HG02943 (cell line): Measurements from ENCODE around the gene KRT14.
"Not testable (repeated sequence)": the region's sequence is repeated elsewhere in the genome, so short reads cannot be mapped to it uniquely, and the experiment has no call there.

Experiments used
- ATAC-seq: cut with Tn5 transposase; IDR thresholded peaks from one replicate; pipeline ENCODE4 v1.9.1; 2021; ENCODE audit warnings: mild to moderate bottlenecking, low read depth, moderate library complexity; ENCODE audit not compliant: unreplicated experiment

Gene KRT14

GRCh38 chr17:41586863-41587495 is at the start of gene KRT14:
KRT14 (minus strand) TSS chr17:41586895; CDS start chr17:41586834, 61 bp downstream.
- no peak for ATAC-seq

DNA sequence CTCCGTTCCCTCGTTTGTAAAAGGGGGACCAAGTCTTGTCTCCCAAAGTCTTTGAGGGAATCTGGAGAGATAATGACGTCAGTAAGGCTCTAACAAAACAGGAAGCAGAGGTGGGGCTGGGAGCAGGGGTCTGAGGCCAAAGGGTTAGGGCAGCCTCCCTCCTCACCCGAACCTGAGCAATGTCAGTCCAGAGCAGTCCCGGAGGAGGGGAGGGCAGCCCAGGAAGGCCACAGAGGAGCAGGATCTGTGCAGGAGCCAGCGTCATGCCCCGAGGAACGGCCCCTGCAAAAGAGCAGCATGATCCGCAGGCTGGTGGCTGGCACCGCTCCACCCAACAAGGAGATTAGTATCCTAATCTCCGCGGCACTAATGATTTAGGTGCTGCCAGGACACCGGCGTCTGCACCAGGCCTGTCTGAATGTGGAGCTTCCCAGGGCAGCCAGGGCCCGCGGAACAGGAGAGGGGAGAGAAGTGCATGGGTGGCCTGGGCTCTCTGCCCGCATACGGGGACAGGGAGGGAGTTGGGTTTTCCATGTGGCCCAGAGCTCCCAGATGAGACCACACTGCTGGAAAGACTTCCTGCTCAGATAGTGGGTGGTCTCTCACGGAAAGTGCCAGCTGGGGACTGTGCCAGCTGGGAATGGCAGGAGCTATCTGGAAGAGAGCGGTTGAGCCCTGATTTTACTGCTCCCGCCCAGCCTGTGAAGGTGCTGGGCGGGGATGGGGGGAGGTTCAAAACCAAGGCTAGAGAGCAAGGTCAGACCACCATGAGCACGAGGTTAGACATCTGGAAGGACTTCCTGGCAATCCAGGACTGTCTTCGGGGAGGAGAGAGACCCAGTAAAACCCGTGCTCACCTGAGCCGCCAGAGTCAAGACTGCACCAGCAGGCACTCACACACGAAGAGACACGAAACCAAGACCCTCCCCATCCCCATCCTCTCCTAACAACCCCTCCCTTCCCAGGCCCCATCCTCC is 48.7 kb upstream of the KRT14 start:
- ATAC-seq, result no peak

- ATAC-seq, result no peak
These were observed 47.9 kb upstream of the KRT14 start for GRCh38 chr17:41634639-41635038.

DNA sequence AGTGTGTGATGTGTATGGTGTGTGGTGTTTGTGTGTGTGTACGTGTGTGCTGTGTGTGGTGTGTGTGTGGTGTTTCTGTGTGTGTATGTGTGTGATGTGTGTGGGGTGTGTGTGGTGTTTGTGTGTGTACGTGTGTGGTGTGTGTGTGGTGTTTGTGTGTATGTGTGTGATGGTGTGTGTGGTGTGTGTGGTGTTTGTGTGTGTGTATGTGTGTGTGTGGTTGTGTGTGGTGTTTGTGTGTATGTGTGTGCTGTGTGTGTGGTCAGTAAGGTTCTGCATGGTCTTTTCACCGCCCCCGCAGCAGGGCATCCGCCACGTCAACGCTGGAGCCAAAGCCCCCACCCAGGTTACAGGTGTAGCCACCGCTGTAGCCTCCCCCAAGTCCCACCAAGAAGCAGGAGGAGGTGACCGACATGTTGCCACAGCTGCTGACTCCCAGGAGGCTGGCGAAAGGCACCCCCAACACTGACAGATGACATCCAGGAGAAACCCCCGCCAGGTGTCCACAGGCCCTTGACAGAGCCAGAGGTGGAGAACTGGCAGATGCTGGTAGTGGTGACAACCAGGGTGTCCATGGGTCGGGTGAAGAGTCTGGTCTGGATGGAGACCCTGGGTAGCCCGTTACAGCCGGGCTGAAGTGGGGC is 47.0 kb upstream of the KRT14 start:
- ATAC-seq, result no peak

- ATAC-seq, result no peak
These were observed 45.9 kb upstream of the KRT14 start for GRCh38 chr17:41632482-41633105.

DNA sequence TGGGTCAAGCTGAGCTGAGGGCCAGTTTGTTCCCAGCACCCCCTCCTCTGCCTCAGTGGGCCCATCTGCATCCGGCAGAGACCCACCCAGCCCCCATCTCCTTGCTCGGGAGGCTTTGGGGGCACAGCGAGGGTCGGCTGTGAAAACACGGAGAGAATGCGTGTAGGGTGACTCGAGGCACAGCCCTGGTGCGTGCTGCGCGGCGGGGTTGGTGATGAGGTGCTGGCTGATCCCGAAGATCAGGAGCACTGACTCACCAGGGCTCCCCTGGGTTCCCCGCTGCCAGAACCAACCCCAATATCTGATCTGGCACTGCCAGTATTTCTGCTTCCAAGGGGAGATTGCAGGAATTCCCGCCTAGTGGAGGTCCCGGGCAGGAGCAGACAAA is 45.2 kb upstream of the KRT14 start:
- ATAC-seq, result no peak

DNA sequence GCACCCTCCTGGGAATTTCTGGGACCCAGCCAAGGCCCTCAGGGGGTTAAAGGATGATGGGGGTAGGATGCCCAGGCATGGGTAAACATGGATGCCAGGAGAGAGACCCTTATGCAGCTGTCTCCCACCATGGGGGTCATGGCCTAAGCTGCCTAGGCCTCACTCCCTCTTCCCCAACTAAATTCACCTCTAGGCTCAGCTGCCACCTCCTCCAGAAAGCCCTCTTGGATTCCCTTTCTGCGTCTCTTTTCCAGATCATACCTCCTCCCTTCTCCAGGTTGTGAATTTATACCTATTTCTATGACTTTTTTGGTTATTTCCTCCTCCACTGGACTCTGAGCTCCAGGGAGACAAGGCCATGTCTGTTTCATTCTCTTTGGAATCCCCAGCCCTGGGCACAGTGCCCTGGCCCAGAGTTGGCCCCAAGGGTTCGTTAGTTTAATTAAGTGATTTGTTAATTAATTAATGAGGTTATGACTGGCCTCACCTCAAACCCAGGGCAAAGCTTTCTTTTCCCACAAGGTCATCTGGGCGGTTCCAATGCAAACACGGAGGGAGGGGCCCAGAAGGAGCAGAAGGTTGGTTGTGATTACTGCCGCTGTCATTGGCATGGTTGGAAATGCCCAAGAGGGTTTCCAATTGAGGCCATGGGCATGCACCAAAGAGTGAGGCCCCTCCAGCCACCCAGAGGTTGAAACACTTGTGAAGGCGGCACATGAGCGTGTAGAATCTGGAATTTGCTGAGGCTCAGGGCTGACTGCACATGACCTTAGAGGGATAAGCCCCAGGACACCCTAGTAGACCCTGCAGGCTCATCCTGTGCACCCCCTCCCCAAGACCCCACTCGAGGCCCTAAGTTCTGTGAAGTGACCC is 44.6 kb upstream of the KRT14 start:
- ATAC-seq, result no peak

DNA sequence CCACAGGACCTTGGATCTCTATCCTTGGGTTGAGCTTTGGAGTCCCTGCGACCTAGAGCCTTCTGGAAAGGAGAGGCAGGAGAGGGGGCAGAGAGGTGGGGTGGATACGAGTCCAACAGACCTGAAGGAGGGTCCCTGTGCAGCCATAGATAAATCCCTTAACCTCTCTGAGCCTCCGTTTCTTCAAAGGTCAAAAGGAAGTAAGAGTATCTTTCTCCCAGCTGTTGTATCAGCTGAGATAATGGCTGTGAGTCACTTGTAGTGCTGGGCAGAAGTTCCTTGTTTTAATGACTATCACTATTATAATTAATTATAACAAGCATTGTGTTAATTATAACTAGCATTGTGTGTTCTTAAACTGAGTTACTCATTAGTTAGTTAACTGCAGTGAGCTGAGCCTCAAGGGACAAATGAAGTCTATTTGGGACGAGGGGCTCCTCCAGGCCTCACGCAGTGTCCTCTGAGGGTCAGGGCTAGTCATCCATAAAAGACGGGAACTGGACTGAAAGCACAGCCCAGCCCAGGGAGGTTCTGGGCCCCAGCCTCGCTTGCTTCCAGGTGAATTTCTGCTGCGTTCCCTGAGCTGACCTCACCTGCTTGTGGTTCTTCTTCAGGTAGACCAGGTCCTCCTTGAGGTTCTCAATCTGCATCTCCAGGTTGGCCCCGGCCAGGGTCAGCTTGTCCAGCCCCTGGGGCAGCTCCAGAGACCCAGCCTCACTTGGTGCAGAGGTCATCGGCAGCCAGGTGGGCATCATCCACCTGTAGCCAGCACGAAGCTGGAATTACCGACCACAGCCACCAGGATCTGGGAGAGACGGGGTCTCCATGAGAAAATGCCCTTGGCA is 43.4 kb upstream of the KRT14 start:
- ATAC-seq, result no peak

DNA sequence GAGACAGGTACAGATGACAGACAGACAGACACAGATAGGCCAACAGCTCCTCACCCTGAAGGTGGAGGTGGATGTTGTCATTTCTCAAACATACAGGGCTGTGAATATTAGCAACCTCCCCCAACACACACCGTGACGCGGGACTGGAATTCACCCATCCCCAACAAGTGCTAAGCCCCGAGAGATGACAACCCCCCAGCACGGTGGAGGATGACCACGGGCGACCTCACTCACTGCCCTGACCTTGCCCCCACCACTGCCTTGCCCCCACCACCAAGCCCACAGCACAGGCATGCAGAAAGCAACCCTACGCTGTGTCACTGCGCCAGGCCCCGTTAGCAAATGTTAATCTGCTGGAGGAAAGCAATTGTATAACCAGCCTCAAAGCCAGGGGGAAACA is 42.6 kb upstream of the KRT14 start:
- no peak for ATAC-seq

DNA sequence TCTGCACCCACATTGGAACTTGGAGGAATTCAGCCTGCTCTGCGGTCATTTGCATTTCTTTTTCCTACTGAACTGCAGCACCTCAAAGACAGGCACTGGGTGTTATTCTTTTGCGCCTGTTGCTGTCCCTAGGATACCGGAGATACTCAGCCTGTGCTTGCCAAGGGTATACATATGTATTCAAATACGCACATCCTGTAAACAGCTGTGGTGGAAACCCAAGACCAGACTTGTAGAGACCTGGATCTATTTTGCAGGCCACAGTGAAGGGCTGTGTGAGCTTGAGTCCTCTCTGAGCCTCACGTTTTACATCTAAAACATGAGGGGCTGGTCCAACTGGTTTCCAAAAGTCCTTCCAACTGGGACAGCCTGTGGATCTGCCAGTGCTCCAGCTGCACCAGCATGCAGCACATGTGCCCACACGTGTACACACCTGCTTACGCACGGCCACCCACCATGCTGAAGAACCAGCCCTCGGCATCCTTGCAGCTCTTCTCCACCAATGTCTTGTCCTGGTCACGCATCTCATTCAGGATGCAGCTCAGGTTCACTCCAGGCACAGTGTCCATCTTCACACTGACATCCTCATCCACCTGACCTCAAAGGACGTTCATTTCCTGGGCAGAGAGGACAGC is 42.0 kb upstream of the KRT14 start:
- ATAC-seq, result not testable (repeated sequence)

DNA sequence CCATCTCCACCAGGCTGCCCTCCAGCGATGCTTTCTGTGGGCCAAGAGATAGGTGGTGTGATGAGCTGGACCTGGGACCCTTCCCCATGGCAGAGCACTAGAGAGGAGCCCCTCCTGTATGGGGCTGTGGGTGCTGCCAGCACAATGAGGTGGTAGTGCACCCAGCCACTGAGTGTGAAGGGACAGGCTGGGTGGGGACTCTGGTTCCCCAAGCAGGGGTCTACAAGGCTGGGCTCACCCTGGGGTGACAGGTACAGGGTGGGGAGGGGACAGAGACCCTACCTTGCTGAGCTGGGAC is 41.3 kb upstream of the KRT14 start:
- not testable (repeated sequence) for ATAC-seq

GRCh38 chr17:41627316-41628072 is 40.8 kb upstream of the KRT14 start:
- no peak for ATAC-seq

DNA sequence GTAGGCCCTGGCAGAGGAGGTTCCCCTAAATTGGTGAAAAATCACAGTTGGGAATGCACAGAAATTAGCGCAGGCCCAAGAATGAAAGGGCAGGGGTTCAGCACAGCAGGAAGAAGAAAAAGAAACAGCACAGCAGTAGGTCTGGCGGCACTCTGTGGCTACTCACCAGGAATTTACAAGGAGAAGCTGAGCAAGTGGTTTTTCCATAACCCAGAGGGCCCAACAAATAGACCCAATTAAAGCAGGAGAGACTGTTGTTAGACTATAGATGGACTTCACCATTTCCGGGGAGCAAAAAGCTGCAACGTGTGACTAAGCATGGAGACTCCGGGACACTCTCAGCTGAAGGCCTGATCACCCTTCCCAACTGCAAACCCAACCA is 40.2 kb upstream of the KRT14 start:
- not testable (repeated sequence) for ATAC-seq

DNA sequence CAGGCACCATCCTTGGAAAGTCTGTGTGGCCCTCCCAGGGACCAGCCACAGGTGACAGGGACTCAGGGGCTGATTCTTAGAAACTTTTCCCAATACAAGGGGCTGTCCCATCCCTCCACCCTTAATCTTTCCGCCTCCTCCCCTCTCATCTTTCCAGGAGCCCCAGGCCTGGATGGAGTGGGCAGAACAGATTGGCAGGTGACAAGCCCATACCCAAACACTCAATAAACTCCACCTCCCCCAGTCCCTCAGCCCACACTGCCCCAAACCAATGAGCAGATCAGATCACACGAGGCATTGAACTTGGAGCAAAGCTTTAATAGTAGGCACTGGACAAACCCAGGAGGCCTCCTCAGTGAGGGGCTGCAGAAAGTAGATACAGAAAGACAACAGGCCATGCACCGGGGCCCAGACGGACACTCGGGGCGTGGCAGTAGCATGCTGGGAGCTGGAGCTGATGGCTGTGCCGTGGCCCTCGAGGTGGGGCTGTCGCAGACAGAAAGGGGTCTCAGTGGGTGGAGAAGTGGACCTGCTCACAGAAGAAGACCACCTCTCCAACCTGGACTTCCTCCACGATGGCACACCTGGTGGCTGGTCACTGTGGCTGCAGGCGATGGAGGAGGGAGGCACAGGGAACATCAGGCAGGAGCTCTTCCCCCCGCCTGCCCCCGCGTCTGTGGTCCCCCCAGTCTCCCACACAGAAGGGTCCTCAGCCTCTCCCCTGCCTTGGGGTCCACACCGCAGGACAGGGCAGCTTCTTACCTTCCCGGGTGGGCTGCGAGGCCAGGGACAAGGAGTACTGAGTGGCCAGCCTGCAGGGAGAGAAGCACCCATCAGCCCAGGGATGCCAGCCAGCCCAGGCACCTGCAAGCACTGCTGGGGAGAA is 39.6 kb upstream of the KRT14 start:
- not testable (repeated sequence) for ATAC-seq

- no peak for ATAC-seq
These were observed 38.9 kb upstream of the KRT14 start for GRCh38 chr17:41625602-41626001.

DNA sequence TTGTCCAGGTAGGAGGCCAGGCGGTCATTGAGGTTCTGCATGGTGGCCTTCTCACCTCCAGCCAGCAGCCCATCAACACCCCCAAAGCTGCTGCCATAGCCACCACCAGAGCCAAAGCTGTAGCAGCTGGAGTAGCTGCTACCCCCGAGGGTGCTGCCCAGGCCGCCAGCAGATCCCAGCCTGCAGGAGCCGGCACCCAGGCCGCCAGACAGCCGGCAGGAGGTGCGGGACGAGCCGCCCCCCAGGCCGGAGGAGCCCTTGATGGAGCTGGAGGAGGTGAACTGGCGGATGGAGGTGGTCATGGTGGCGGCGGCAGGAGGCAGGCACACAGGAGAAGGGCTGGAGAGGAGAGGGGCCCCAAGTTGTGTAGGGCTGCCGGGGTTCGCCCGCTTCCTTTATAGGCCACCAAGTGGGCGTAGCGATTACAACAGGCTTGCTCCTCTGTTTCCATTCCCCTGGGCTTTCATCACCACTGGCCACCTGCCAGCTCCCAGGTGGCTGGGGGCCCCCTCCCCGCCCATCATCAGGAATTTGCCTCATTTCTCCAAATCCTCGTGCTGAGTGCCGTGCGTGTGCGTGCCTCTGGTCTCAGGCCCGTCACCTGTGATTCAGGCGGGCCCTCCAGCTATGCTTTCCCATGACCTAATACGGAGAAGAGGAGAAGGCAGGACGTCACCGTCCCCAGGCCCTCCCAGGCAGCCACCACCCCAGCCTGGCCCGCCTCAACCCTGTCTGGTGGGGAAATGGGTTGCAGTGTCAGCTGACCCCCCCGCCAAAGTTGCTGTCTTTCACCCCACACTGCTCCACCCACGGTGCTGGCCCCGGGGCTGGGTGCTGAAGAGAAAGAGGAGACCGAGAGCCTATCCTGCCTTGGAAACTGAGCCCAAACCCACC is 37.8 kb upstream of the KRT14 start, which contains the start of gene KRT17:
TSS of gene KRT17 (minus strand) at position 368 of the 894 bp plus-strand sequence. CDS start at position 302, 66 bp downstream.
- no peak for ATAC-seq
